HepG2 (cell line): Measurements from ENCODE around the gene SPTBN4. TPM values are rescaled to one million over a fixed set of nuclear protein-coding genes. Genes with fewer than 3 reads are reported as not detected.

Source experiments
- ATAC-seq: fragments of 200-7000 bp; cut with Tn5 transposase; 3 replicates; pipeline ENCODE4 v1.9.1; 2020; ENCODE audit warnings: mild to moderate bottlenecking, moderate library complexity
- BruUV-seq: library from RNA; stranded (reverse); fragments of 400-500 nt; replicated peaks from 2 replicates; lab custom pipeline; 2021; lab: Mats Ljungman, UMichigan
- CTCF ChIA-PET: fragments of 300-600 bp; formaldehyde crosslinking; extraction: SDS; loops from one replicate; lab custom pipeline; 2021; ENCODE audit warnings: low total read pairs, inconsistent platforms, low intra/inter-chr PET ratio; lab: Yijun Ruan, JAX
- POLR2A ChIA-PET: fragments of 350-600 bp; sonication (Branson Sonifier 250); formaldehyde crosslinking; loops from one replicate; lab custom pipeline; 2020; ENCODE audit warnings: antibody characterized with exemption, inconsistent platforms; lab: Yijun Ruan, JAX
- DNase-seq: peaks from one replicate; pipeline ENCODE4 v3.0.0-alpha.2; 2015; ENCODE audit warnings: low spot score
- FAIRE-seq: peaks from 3 replicates; lab custom pipeline; 2011; peaks lifted over from hg19 to GRCh38; lab: Jason Lieb, UNC
- H2AFZ ChIP-seq: one replicate; pipeline ENCODE4 v1.6.1; 2011; ENCODE audit warnings: low read length, inconsistent platforms
- H3K27ac ChIP-seq: fragments of 300-600 bp; 3 replicates; pipeline ENCODE4 v1.8.0; 2011; ENCODE audit warnings: mixed run types, mild to moderate bottlenecking, mixed read lengths, low read length, inconsistent platforms; ENCODE audit not compliant: insufficient read depth; ENCODE audit errors: extremely low read length
- H3K27me3 ChIP-seq, 2 experiments: fragments of 200-600 bp in 1 of 2; 2 replicates in 1 of 2; 3 replicates in 1 of 2; pipeline versions ENCODE4 v1.6.0 to v1.8.0; 2011; ENCODE audit warnings: low read length in 2 of 2, mild to moderate bottlenecking in 2 of 2, moderate library complexity in 2 of 2, inconsistent platforms in 1 of 2; ENCODE audit not compliant: insufficient read depth in 2 of 2, control insufficient read depth in 1 of 2
- H3K36me3 ChIP-seq, 2 experiments: fragments of 200-600 bp in 1 of 2; replicated peaks in 1 of 2; 2 replicates in 1 of 2; 3 replicates in 1 of 2; pipeline versions ENCODE4 v1.5.1 to v1.8.0; 2011; ENCODE audit warnings: low read length in 2 of 2, inconsistent platforms in 1 of 2; ENCODE audit not compliant: insufficient read depth in 2 of 2, control insufficient read depth in 1 of 2
- H3K4me1 ChIP-seq: 2 replicates; pipeline ENCODE4 v1.5.1; 2012; ENCODE audit warnings: low read length, inconsistent platforms; ENCODE audit not compliant: insufficient read depth
- H3K4me2 ChIP-seq: 2 replicates; pipeline ENCODE4 v1.6.0; 2011; ENCODE audit warnings: low read depth, low read length, inconsistent platforms
- H3K4me3 ChIP-seq, 3 experiments: fragments of 200-600 bp in 1 of 3; sonication (generic), shearing (Covaris generic) in 1 of 3; replicated peaks in 1 of 3; 2 replicates each; pipeline ENCODE4 v1.5.1; 2011 to 2016; ENCODE audit warnings: low read length in 3 of 3, inconsistent platforms in 2 of 3, low read depth in 2 of 3, mild to moderate bottlenecking in 2 of 3, control low read depth in 1 of 3, mixed read lengths in 1 of 3; ENCODE audit not compliant: insufficient read depth in 1 of 3
- H3K79me2 ChIP-seq: one replicate; pipeline ENCODE4 v1.6.1; 2011; ENCODE audit warnings: low read length, inconsistent platforms; ENCODE audit not compliant: insufficient read depth
- H3K9ac ChIP-seq: 2 replicates; pipeline ENCODE4 v1.6.0; 2011; ENCODE audit warnings: mild to moderate bottlenecking, low read depth, low read length, inconsistent platforms; ENCODE audit not compliant: insufficient read depth
- H3K9me3 ChIP-seq: 2 replicates; pipeline ENCODE4 v1.5.1; 2012; ENCODE audit warnings: mild to moderate bottlenecking, low read length
- H4K20me1 ChIP-seq: 2 replicates; pipeline ENCODE4 v1.6.0; 2011; ENCODE audit warnings: inconsistent platforms, mild to moderate bottlenecking, low read length, moderate library complexity; ENCODE audit not compliant: insufficient read depth
- CCDC6 ChIP-seq: sonication (generic); formaldehyde crosslinking; IDR thresholded peaks from 2 replicates; pipeline ENCODE4 v1.8.1; 2022; ENCODE audit warnings: mild to moderate bottlenecking, missing genetic modification reagents, moderate library complexity
- ZNF136 ChIP-seq: sonication (generic); formaldehyde crosslinking; IDR thresholded peaks from 2 replicates; pipeline ENCODE4 v1.8.1; 2022; ENCODE audit warnings: low read depth, mild to moderate bottlenecking, moderate library complexity, missing genetic modification reagents
- ZNF333 ChIP-seq: sonication (generic); formaldehyde crosslinking; IDR thresholded peaks from 2 replicates; pipeline ENCODE4 v1.4.0; 2020; ENCODE audit warnings: mild to moderate bottlenecking, missing genetic modification reagents, borderline replicate concordance
- ZNF451 ChIP-seq: sonication (generic); formaldehyde crosslinking; IDR thresholded peaks from 2 replicates; pipeline ENCODE4 v1.5.0; 2020; ENCODE audit warnings: mild to moderate bottlenecking, missing genetic modification reagents
- WGBS: methylation state at CpG from one replicate; pipeline ENCODE4 v1.1.6; 2017; ENCODE audit warnings: low lambda C conversion rate; 5-methylcytosine and 5-hydroxymethylcytosine counted together
- in situ Hi-C: cut with HindIII; loops from 2 replicates; pipeline ENCODE4 v1.10.0; 2017; ENCODE audit warnings: low pct_unique_long_range_greater_than_20kb; ENCODE audit not compliant: extremely low pct_ligation_motif_present
- intact Hi-C: fragments of 100-400 bp; cut with micrococcal nuclease; formaldehyde crosslinking; loops from one replicate; pipeline ENCODE4 v1.10.0; 2022; ENCODE audit not compliant: unreplicated experiment
- polyA plus RNA-seq, 8 experiments: library from polyadenylated mRNA; depleted of rRNA in 3 of 8; stranded (reverse) in 7 of 8; unstranded in 1 of 8; fragments of >200 nt; fragmentation: Illumina TruSeq in 4 of 8; extraction: Trizol in 4 of 8; gene quantifications; 2 replicates each; pipeline versions ENCODE4 v1.2.1 to v1.2.3, GENCODE V29; 2011 to 2016; ENCODE audit warnings: low read depth in 4 of 8, missing spikeins in 1 of 8, mixed read lengths in 1 of 8; ENCODE audit not compliant: insufficient read depth in 1 of 8
- total RNA-seq, 5 experiments: library from RNA; depleted of rRNA; stranded (reverse); fragments of >200 nt; fragmentation: Illumina TruSeq; extraction: Trizol; gene quantifications; 2 replicates each; pipeline ENCODE4 v1.2.3, GENCODE V29; 2016; ENCODE audit warnings: low read depth in 1 of 5
- TF ChIP-seq, protein P1 (sequence below): IDR thresholded peaks from 2 replicates; pipeline ENCODE4 v1.6.1; 2016; ENCODE audit warnings: low read depth
- TF ChIP-seq, protein P2 (sequence below): sonication (generic); formaldehyde crosslinking; IDR thresholded peaks from 2 replicates; pipeline ENCODE4 v1.5.1; 2020; ENCODE audit warnings: mild to moderate bottlenecking, missing genetic modification reagents, borderline replicate concordance
- TF ChIP-seq, protein P3 (sequence below): sonication (generic); formaldehyde crosslinking; IDR thresholded peaks from 2 replicates; pipeline ENCODE4 v1.4.0; 2020; ENCODE audit warnings: missing genetic modification reagents, mild to moderate bottlenecking, borderline replicate concordance
- TF ChIP-seq, protein P4 (sequence below): sonication (generic); formaldehyde crosslinking; IDR thresholded peaks from 2 replicates; pipeline ENCODE4 v1.4.0; 2020; ENCODE audit warnings: missing genetic modification reagents
- TF ChIP-seq, protein P5 (sequence below): sonication (generic); formaldehyde crosslinking; IDR thresholded peaks from 2 replicates; pipeline ENCODE4 v1.5.1; 2020; ENCODE audit warnings: missing genetic modification reagents, mild to moderate bottlenecking, borderline replicate concordance

The SPTBN4 gene
- total and polyA plus RNA-seq, 2 of the 13 experiments (the other 11 are each of a cell fraction or from before 2014, with no cell fraction given): 0.11 TPM

DNA sequence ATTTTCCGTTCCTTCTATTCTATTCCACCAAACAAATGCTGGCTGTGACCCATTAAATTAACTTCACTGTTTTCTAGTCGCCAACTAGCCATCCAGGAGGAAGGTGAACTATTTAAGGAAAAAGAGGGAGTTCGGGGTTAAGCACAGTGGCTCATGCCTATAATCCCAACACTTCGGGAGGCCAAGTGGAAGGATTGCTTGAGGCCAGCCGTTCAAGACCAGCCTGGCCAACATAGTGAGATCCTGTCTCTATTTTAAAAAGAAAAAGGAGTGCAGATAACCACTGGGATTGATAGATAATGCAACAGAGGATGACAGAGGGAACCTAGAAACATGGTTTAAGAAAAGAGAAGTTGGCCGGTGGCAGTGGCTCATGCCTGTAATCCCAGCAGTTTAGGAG is 44.7 kb downstream of the SPTBN4 start:
- intact Hi-C loops: no loop called here
- H3K27me3 ChIP-seq: peaks cover 2 to 3% of the 10 kb centered on the region in 2 experiments; a peak in 2 of 5 replicates
- in situ Hi-C loops: no loop called here
- no peak overlapping the region for H3K27ac ChIP-seq
- no peaks in the 10 kb centered on the region for H4K20me1 ChIP-seq
- H2AFZ ChIP-seq: no peak overlapping the region
- H3K4me1 ChIP-seq: no peaks in the 10 kb centered on the region
- no peaks in the 10 kb centered on the region for H3K36me3 ChIP-seq
- BruUV-seq: no TSS peak
- no peak overlapping the region for H3K9ac ChIP-seq
- FAIRE-seq (no peak), DNase-seq (no peak), ATAC-seq (no peak)
- no peak overlapping the region for H3K4me2 ChIP-seq
- no peak overlapping the region for H3K4me3 ChIP-seq
- ChIA-PET CTCF (no interaction called here), POLR2A (no interaction called here)
- no peaks in the 10 kb centered on the region for H3K79me2 ChIP-seq
- H3K9me3 ChIP-seq: no peaks in the 10 kb centered on the region
- WGBS: 28% methylated on average over 6 of the region's 6 CpGs
- TF ChIP-seq, protein P1, sequence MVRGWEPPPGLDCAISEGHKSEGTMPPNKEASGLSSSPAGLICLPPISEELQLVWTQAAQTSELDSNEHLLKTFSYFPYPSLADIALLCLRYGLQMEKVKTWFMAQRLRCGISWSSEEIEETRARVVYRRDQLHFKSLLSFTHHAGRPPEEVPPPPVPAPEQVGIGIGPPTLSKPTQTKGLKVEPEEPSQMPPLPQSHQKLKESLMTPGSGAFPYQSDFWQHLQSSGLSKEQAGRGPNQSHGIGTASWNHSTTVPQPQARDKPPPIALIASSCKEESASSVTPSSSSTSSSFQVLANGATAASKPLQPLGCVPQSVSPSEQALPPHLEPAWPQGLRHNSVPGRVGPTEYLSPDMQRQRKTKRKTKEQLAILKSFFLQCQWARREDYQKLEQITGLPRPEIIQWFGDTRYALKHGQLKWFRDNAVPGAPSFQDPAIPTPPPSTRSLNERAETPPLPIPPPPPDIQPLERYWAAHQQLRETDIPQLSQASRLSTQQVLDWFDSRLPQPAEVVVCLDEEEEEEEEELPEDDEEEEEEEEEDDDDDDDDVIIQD (CRISPR knock-in tag): no peak
- TF ChIP-seq ZNF333 (CRISPR knock-in tag): no peak
- TF ChIP-seq, protein P2, sequence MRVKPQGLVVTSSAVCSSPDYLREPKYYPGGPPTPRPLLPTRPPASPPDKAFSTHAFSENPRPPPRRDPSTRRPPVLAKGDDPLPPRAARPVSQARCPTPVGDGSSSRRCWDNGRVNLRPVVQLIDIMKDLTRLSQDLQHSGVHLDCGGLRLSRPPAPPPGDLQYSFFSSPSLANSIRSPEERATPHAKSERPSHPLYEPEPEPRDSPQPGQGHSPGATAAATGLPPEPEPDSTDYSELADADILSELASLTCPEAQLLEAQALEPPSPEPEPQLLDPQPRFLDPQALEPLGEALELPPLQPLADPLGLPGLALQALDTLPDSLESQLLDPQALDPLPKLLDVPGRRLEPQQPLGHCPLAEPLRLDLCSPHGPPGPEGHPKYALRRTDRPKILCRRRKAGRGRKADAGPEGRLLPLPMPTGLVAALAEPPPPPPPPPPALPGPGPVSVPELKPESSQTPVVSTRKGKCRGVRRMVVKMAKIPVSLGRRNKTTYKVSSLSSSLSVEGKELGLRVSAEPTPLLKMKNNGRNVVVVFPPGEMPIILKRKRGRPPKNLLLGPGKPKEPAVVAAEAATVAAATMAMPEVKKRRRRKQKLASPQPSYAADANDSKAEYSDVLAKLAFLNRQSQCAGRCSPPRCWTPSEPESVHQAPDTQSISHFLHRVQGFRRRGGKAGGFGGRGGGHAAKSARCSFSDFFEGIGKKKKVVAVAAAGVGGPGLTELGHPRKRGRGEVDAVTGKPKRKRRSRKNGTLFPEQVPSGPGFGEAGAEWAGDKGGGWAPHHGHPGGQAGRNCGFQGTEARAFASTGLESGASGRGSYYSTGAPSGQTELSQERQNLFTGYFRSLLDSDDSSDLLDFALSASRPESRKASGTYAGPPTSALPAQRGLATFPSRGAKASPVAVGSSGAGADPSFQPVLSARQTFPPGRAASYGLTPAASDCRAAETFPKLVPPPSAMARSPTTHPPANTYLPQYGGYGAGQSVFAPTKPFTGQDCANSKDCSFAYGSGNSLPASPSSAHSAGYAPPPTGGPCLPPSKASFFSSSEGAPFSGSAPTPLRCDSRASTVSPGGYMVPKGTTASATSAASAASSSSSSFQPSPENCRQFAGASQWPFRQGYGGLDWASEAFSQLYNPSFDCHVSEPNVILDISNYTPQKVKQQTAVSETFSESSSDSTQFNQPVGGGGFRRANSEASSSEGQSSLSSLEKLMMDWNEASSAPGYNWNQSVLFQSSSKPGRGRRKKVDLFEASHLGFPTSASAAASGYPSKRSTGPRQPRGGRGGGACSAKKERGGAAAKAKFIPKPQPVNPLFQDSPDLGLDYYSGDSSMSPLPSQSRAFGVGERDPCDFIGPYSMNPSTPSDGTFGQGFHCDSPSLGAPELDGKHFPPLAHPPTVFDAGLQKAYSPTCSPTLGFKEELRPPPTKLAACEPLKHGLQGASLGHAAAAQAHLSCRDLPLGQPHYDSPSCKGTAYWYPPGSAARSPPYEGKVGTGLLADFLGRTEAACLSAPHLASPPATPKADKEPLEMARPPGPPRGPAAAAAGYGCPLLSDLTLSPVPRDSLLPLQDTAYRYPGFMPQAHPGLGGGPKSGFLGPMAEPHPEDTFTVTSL: no peak
- TF ChIP-seq ZNF136: no peak
- TF ChIP-seq, protein P3, sequence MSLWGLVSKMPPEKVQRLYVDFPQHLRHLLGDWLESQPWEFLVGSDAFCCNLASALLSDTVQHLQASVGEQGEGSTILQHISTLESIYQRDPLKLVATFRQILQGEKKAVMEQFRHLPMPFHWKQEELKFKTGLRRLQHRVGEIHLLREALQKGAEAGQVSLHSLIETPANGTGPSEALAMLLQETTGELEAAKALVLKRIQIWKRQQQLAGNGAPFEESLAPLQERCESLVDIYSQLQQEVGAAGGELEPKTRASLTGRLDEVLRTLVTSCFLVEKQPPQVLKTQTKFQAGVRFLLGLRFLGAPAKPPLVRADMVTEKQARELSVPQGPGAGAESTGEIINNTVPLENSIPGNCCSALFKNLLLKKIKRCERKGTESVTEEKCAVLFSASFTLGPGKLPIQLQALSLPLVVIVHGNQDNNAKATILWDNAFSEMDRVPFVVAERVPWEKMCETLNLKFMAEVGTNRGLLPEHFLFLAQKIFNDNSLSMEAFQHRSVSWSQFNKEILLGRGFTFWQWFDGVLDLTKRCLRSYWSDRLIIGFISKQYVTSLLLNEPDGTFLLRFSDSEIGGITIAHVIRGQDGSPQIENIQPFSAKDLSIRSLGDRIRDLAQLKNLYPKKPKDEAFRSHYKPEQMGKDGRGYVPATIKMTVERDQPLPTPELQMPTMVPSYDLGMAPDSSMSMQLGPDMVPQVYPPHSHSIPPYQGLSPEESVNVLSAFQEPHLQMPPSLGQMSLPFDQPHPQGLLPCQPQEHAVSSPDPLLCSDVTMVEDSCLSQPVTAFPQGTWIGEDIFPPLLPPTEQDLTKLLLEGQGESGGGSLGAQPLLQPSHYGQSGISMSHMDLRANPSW: no peak
- no peak for TF ChIP-seq ZNF451 (CRISPR knock-in tag)
- TF ChIP-seq, protein P4, sequence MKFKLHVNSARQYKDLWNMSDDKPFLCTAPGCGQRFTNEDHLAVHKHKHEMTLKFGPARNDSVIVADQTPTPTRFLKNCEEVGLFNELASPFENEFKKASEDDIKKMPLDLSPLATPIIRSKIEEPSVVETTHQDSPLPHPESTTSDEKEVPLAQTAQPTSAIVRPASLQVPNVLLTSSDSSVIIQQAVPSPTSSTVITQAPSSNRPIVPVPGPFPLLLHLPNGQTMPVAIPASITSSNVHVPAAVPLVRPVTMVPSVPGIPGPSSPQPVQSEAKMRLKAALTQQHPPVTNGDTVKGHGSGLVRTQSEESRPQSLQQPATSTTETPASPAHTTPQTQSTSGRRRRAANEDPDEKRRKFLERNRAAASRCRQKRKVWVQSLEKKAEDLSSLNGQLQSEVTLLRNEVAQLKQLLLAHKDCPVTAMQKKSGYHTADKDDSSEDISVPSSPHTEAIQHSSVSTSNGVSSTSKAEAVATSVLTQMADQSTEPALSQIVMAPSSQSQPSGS (CRISPR knock-in tag): no peak
- TF ChIP-seq, protein P5, sequence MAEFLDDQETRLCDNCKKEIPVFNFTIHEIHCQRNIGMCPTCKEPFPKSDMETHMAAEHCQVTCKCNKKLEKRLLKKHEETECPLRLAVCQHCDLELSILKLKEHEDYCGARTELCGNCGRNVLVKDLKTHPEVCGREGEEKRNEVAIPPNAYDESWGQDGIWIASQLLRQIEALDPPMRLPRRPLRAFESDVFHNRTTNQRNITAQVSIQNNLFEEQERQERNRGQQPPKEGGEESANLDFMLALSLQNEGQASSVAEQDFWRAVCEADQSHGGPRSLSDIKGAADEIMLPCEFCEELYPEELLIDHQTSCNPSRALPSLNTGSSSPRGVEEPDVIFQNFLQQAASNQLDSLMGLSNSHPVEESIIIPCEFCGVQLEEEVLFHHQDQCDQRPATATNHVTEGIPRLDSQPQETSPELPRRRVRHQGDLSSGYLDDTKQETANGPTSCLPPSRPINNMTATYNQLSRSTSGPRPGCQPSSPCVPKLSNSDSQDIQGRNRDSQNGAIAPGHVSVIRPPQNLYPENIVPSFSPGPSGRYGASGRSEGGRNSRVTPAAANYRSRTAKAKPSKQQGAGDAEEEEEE (CRISPR knock-in tag): no peak
- TF ChIP-seq CCDC6: no peak
